ENCODE data around the gene NPTX2.
"Not testable (repeated sequence)": the region's sequence is repeated elsewhere in the genome, so short reads cannot be mapped to it uniquely, and the experiment has no call there.

Gene NPTX2, protein sequence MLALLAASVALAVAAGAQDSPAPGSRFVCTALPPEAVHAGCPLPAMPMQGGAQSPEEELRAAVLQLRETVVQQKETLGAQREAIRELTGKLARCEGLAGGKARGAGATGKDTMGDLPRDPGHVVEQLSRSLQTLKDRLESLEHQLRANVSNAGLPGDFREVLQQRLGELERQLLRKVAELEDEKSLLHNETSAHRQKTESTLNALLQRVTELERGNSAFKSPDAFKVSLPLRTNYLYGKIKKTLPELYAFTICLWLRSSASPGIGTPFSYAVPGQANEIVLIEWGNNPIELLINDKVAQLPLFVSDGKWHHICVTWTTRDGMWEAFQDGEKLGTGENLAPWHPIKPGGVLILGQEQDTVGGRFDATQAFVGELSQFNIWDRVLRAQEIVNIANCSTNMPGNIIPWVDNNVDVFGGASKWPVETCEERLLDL

GRCh38 chr7:98617051-98617959 lies at the start of gene NPTX2:
TSS of gene NPTX2 (plus strand) at chr7:98617285. CDS start at chr7:98617462, 177 bp downstream.
- DNase-seq (ENCODE audit: low read depth in 3 of 3): peak in 1 of 3 experiments; percentile 31

GRCh38 chr7:98567991-98568390 lies 49.1 kb upstream of the NPTX2 start:
- DNase-seq (ENCODE audit: low read depth in 3 of 3): no peak

DNA sequence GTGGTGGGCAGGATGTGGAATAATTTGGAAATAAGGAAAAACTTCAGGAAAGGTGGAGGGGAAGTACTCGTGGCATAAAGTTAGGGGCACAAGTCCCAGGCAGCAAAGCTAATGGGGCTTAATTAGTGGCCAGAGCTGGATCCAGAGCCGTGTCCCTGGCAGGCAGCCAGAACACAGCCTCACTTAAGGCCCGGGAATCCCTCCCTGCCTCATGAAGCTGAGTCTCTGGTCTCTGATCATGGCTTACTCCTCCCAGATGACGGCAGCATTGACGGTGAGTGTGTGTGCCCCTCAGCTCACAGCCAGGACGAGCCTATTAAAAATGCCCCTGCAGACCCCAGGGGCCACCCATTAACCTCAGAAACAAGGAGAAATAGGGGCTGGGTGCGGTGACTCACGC lies 48.2 kb upstream of the NPTX2 start:
- no peak for DNase-seq (ENCODE audit: low read depth in 3 of 3)

GRCh38 chr7:98569691-98570337 lies 47.3 kb upstream of the NPTX2 start:
- DNase-seq (ENCODE audit: low read depth in 3 of 3): no peak

GRCh38 chr7:98571006-98571405 lies 46.1 kb upstream of the NPTX2 start:
- DNase-seq (ENCODE audit: low read depth in 3 of 3): no peak

DNA sequence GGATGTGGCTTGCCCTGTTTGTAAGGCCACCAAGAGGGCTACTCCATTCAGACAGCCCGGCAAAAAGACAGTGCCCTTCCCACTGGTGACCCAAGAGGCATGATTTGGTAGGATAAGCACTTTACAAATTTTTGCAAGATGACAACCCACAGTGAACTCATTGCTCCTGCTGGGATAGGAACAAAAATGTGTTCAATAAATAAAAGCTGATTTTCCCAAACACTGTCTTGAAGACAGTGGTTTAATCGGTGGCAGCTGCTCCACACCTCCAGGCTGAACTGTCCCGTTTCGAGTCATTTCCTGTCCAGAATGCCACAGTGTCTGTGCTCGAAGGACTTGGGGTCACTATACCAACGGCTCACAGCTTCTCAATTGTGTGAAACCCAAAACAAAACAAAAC lies 45.1 kb upstream of the NPTX2 start:
- no peak for DNase-seq (ENCODE audit: low read depth in 3 of 3)

- not testable (repeated sequence) for DNase-seq (ENCODE audit: low read depth in 3 of 3)
These were observed 44.4 kb upstream of the NPTX2 start for GRCh38 chr7:98572716-98573115.

DNA sequence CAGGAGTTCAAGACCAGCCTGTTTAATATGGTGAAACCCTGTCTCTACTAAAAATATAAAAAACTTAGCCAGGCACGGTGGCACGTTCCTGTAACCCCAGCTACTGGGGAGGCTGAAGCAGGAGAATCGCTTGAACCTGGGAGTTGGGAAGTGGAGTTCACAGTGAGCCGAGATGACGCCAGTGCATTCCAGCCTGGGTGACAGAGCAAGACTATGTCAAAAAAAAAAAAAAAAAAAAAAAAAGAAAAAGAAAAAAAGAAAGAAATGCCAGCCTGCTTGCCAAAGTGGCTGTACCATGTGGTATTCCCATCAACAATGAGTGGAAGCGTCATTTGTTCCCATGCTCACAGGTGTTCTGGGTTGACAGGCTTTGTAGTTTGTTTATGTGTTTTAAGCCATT lies 43.3 kb upstream of the NPTX2 start:
- DNase-seq (ENCODE audit: low read depth in 3 of 3): no peak

DNA sequence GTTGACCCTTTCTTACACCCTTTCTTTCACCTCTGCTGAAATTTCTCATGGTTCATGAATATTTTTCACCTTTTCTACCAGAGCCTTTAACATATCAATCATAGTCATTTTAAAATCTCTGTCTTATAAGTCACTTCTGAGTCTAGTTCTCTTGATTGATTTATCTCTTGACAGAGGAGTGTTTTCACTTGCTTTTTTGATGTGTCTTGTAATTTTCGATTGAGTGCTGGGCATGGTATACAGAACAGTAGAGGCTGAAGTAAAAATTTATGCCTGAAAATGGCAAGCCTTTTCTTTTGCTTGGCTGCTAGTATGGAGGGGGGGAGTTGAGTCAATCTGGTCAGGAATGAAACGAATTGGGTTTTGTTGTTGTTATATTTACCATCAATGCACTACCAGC lies 41.2 kb upstream of the NPTX2 start:
- no peak for DNase-seq (ENCODE audit: low read depth in 3 of 3)

GRCh38 chr7:98584830-98585229 lies 32.3 kb upstream of the NPTX2 start:
- DNase-seq (ENCODE audit: low read depth in 3 of 3): no peak

- no peak for DNase-seq (ENCODE audit: low read depth in 3 of 3)
These were observed 25.2 kb upstream of the NPTX2 start for GRCh38 chr7:98591926-98592325.

GRCh38 chr7:98594348-98594747 lies 22.7 kb upstream of the NPTX2 start:
- no peak for DNase-seq (ENCODE audit: low read depth in 3 of 3)

GRCh38 chr7:98594787-98595186 lies 22.3 kb upstream of the NPTX2 start:
- DNase-seq (ENCODE audit: low read depth in 3 of 3): no peak

- DNase-seq (ENCODE audit: low read depth in 3 of 3): no peak
These were observed 18.1 kb upstream of the NPTX2 start for GRCh38 chr7:98598846-98599615.

DNA sequence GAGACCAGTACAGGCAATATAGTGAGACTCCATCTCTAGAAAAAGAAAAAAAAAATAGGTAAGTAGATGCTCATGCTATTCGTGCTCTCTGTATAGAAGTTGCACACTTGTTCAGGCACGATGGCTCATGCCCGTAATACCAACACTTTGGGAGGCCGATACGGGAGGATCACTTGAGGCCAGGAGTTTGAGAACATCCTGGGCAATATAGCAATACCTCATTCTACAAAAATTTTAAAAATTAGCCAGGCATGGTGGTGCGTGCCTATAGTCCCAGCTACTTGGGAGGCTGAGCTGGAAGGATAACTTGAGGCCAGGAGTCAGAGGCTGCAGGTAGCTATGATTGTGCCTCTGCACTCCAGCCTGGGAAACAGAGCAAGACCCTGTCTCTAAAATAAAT lies 17.2 kb upstream of the NPTX2 start:
- no peak for DNase-seq (ENCODE audit: low read depth in 3 of 3)

DNA sequence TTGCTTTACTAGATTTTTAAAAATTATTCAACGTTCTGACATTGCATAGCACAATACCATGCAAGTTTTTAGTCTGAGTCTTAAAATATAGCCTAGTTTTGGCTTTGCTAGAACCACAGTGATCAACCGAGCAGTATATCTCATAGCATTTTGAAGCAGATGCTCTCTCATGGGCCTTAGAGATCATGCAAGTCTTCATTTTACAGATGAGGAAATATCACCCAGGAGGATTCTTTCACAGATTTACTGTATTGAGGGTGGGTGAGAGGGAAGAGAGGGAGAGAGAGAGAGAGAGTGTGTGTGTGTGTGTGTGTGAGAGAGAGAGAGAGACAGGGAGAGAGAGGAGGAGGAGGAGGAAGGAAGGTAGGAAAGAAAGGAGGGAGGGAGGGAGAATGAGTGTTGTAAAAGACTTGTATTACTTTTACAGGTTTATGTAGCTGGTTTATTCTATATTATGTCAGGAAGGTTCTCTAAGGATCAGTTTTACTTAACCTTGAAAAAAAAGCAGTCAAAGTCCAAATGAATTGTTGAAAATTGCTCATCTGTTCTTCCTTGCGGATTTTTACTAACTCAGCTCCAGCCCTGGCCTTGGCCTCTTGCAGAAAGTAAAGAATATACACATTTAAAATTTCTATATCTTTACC lies 14.2 kb upstream of the NPTX2 start:
- no peak for DNase-seq (ENCODE audit: low read depth in 3 of 3)

DNA sequence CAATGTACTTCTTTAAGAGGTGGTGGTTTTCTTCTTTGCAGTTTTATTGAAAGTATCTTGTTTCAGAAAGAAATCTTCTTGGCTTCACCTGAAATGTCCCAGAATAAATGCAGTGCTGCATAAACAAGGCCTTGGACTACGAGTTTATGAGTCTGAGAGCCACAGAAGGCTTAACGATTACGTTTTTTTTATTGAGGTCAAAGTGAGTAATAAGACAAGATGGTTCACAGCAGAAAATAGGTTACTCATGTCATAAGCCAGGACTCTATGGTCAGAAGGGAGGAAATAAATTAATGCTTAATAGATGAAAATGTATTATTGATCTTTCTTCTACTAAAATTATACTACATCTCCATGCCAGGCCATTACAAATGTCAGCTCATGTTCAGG lies 13.7 kb upstream of the NPTX2 start:
- DNase-seq (ENCODE audit: low read depth in 3 of 3): no peak

- no peak for DNase-seq (ENCODE audit: low read depth in 3 of 3)
These were observed 3.3 kb upstream of the NPTX2 start for GRCh38 chr7:98613601-98614425.

GRCh38 chr7:98616381-98617050 lies 569 bp upstream of the NPTX2 start:
- DNase-seq (ENCODE audit: low read depth in 3 of 3): no peak
